Measurements from ENCODE around the gene ZBTB34. TPM values are rescaled to one million over a fixed set of nuclear protein-coding genes. Genes with fewer than 3 reads are reported as not detected.

ZBTB34 gene
- total and polyA plus RNA-seq, 4 donors, result 1.1 to 9.5 (median 3.4) TPM

DNA sequence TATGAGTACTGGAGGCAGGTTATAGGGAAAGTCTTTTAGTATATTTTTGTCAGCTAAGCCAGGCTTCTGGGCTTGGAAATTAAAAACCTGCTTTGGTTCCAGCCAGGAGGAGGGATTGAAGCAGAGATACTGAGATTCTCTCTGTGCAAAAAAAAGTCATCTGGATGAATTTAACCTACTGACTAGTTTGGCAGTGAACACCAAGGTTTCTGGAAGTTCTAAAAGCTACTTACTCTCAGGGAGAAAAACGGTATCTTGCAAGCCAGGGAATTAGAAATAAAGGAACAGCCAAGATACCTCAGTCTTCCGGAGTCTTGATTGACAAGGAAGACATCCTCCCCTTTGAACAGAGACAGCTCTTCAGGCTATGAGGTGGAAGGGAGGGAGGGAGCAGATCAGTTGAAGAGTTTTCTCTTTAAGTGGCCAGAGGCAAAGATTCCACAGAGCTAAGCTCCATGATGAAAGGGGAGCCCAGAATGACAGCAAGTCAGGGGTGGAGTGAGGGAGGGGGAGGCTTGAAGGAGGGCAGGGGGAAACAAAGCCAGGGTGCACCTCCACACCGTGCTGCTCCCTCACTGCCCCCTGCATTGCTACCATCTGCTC lies 8.3 kb upstream of the ZBTB34 start (continued):
- no peak for TF ChIP-seq CTCF (IDR thresholded peaks at IDR 0.05; ENCODE audit: low read depth, low read length, missing input control)
- TF ChIP-seq FOXA1 (IDR thresholded peaks at IDR 0.05), result no peak
- TF ChIP-seq GABPA (IDR thresholded peaks at IDR 0.05 in 1 of 2, conservative IDR thresholded peaks at IDR 0.05 in 1 of 2), result no peak
- no peak for TF ChIP-seq HNF4A (conservative IDR thresholded peaks at IDR 0.05)
- TF ChIP-seq MAX (IDR thresholded peaks at IDR 0.05), result no peak
- no peak for TF ChIP-seq RAD21 (IDR thresholded peaks at IDR 0.05)

- H3K27ac ChIP-seq (ENCODE audit: low read depth in 1 of 2, low read length in 2 of 2), result no peak overlapping the region
- no peaks in the 10 kb centered on the region for H3K36me3 ChIP-seq (ENCODE audit: control insufficient read depth in 4 of 4, insufficient read depth in 3 of 4, low read depth in 1 of 4, low read length in 3 of 4)
- H3K9ac ChIP-seq (ENCODE audit: low read depth in 1 of 2, low read length in 2 of 2), result no peak overlapping the region
- H3K4me1 ChIP-seq (ENCODE audit: control insufficient read depth in 4 of 4, insufficient read depth in 4 of 4, low read length in 3 of 4), result peaks cover 0 to 7% (median under 1%) of the 10 kb centered on the region in 4 donors
- 89% methylated on average over 5 of the region's 5 CpGs for WGBS
- H3K27me3 ChIP-seq (ENCODE audit: control insufficient read depth in 4 of 4, insufficient read depth in 4 of 4, low read length in 3 of 4), result no peaks in the 10 kb centered on the region
- H3K9me3 ChIP-seq (ENCODE audit: control insufficient read depth in 4 of 4, low read length in 3 of 4), result no peaks in the 10 kb centered on the region
- TF ChIP-seq FOXA1 (IDR thresholded peaks at IDR 0.05) (no peak), NR2F2 (IDR thresholded peaks at IDR 0.05) (no peak), YY1 (IDR thresholded peaks at IDR 0.05) (no peak), HNF4G (IDR thresholded peaks at IDR 0.05) (no peak), TAF1 (conservative IDR thresholded peaks at IDR 0.05) (no peak), CTCF (IDR thresholded peaks at IDR 0.05; ENCODE audit: low read depth, low read length, missing input control) (no peak), EGR1 (IDR thresholded peaks at IDR 0.05; ENCODE audit: low read depth in 2 of 2) (no peak), RXRA (IDR thresholded peaks at IDR 0.05) (no peak), ATF3 (IDR thresholded peaks at IDR 0.05) (no peak), REST (IDR thresholded peaks at IDR 0.05) (no peak), ZBTB33 (IDR thresholded peaks at IDR 0.05) (no peak)
- no peak for DNase-seq (ENCODE audit: low spot score)
- no peak overlapping the region for H3K4me3 ChIP-seq (ENCODE audit: low read depth in 1 of 3, low read length in 3 of 3)
Measured at GRCh38 chr9:126853667-126854066, 6.8 kb upstream of the ZBTB34 start.
